Endodermal cell (in vitro differentiated cells): ENCODE measurements around the gene ANO9. TPM values are rescaled to one million over a fixed set of nuclear protein-coding genes. Genes with fewer than 3 reads are reported as not detected.

Experiments used
- DNase-seq: peaks from one replicate; pipeline ENCODE4 v3.0.0-alpha.2; 2017
- H3K27ac ChIP-seq: 2 replicates; pipeline ENCODE4 v1.5.1; 2013; ENCODE audit warnings: mild to moderate bottlenecking, low read depth, low read length, moderate library complexity
- H3K27me3 ChIP-seq: 2 replicates; pipeline ENCODE4 v1.6.1; 2013; ENCODE audit warnings: mild to moderate bottlenecking, low read length, moderate library complexity; ENCODE audit not compliant: insufficient read depth, control insufficient read depth, poor library complexity, severe bottlenecking
- H3K36me3 ChIP-seq: 2 replicates; pipeline ENCODE4 v1.7.0; 2013; ENCODE audit warnings: mild to moderate bottlenecking, low read length, moderate library complexity; ENCODE audit not compliant: control insufficient read depth, insufficient read depth
- H3K4me1 ChIP-seq: one replicate; pipeline ENCODE4 v1.7.0; 2013; ENCODE audit warnings: low read length; ENCODE audit not compliant: control insufficient read depth, insufficient read depth
- H3K4me3 ChIP-seq: 2 replicates; pipeline ENCODE4 v1.5.1; 2013; ENCODE audit warnings: mild to moderate bottlenecking, low read length, moderate library complexity
- H3K9ac ChIP-seq: 2 replicates; pipeline ENCODE4 v1.6.1; 2013; ENCODE audit warnings: mild to moderate bottlenecking, low read length, moderate library complexity; ENCODE audit not compliant: poor library complexity, severe bottlenecking; ENCODE audit errors: extremely low read depth
- H3K9me3 ChIP-seq: 2 replicates; pipeline ENCODE4 v1.6.1; 2013; ENCODE audit warnings: mild to moderate bottlenecking, low read length, moderate library complexity; ENCODE audit not compliant: control insufficient read depth
- H3K27ac Mint-ChIP-seq: 2 replicates; pipeline ENCODE4 v1.8.0; 2020; ENCODE audit warnings: mixed read lengths
- H3K27me3 Mint-ChIP-seq: 2 replicates; pipeline ENCODE4 v1.8.0; 2021; ENCODE audit warnings: mild to moderate bottlenecking, mixed read lengths; ENCODE audit not compliant: insufficient read depth
- H3K36me3 Mint-ChIP-seq: 2 replicates; pipeline ENCODE4 v1.8.0; 2020; ENCODE audit warnings: low read depth, mixed read lengths
- H3K4me1 Mint-ChIP-seq: 2 replicates; pipeline ENCODE4 v1.8.0; 2020; ENCODE audit warnings: mixed read lengths
- H3K4me3 Mint-ChIP-seq: 2 replicates; pipeline ENCODE4 v1.8.0; 2020; ENCODE audit warnings: mild to moderate bottlenecking, moderate library complexity, mixed read lengths
- H3K9me3 Mint-ChIP-seq: 2 replicates; pipeline ENCODE4 v1.8.0; 2020; ENCODE audit warnings: mild to moderate bottlenecking, mixed read lengths
- WGBS, 2 experiments: methylation state at CpG; one replicate each; pipeline versions ENCODE4 v1.1.5 to v1.1.7; 2013; ENCODE audit warnings: missing lambda C conversion rate in 2 of 2, mixed read lengths in 1 of 2; ENCODE audit not compliant: insufficient coverage in 1 of 2, insufficient read length in 1 of 2; 5-methylcytosine and 5-hydroxymethylcytosine counted together
- total RNA-seq, 2 donors: library from RNA; stranded (reverse); fragmentation: NEBNext Ultra II Directional in 1 of 2; extraction: Animal tissue kit (Norgen Biotek cat#: 25700) in 1 of 2; gene quantifications; 2 replicates in 1 of 2; 3 replicates in 1 of 2; pipeline ENCODE4 v1.2.1, GENCODE V29; 2021
- TF ChIP-seq, protein P1 (sequence below): fragments of 200-600 bp; sonication (generic); conservative IDR thresholded peaks from 2 replicates; pipeline ENCODE4 v1.5.0; 2021; ENCODE audit warnings: antibody characterized with exemption, mild to moderate bottlenecking

Gene ANO9
- total RNA-seq, 2 donors from 2014 or later = 16.8 to 17.8 TPM

DNA sequence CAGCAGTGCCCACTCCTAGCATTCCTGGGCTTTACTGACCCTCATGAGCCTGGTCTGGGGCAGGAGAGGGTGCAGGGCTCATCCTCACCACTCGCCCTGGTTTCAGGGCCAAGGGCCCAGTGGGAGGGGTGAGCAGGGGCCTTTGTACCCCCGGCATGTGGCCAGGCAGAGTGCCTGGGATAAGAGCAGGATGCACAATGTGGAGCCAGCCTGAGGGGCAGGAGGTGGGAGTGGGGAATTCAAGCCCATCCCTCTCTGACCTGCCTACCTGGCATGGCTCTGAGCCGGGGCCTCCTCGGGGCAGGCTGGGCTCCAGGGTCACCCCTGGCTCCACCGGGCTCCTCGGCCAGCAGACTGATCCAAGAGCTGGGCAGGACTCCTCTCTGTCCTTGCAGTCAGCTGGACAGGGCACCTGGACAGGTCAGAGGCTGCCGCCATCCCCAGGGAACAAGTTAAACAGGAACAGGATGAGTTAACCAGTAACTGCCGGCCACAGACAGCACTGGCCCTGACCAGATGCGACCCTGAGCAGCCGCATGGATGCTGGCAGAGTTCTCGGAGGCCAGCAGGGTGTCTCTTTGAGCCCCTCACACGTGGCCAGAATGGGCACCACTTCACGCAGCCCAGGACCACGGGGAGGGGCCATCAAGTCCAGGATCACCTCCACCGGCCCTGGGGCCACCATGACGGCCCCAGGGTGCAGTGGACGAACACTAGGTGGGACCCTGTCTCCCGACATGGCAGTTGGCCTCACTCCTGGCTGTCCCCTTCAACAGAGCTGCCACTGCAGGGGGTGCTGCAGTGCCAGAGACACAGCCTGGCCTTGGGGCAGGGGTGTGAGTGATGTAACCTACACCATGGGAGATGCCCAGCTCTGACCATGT lies 32.0 kb downstream of the ANO9 start:
- H3K36me3 Mint-ChIP-seq = no peaks in the 10 kb centered on the region
- Histone ChIP-seq H3K4me3 (no peak overlapping the region), H3K36me3 (no peaks in the 10 kb centered on the region), H3K27me3 (peaks cover 12% of the 10 kb centered on the region), H3K9me3 (no peaks in the 10 kb centered on the region), H3K9ac (no peak overlapping the region), H3K27ac (no peak overlapping the region), H3K4me1 (peaks cover 3% of the 10 kb centered on the region)
- peaks cover 10% of the 10 kb centered on the region for H3K27me3 Mint-ChIP-seq
- TF ChIP-seq, protein P1, sequence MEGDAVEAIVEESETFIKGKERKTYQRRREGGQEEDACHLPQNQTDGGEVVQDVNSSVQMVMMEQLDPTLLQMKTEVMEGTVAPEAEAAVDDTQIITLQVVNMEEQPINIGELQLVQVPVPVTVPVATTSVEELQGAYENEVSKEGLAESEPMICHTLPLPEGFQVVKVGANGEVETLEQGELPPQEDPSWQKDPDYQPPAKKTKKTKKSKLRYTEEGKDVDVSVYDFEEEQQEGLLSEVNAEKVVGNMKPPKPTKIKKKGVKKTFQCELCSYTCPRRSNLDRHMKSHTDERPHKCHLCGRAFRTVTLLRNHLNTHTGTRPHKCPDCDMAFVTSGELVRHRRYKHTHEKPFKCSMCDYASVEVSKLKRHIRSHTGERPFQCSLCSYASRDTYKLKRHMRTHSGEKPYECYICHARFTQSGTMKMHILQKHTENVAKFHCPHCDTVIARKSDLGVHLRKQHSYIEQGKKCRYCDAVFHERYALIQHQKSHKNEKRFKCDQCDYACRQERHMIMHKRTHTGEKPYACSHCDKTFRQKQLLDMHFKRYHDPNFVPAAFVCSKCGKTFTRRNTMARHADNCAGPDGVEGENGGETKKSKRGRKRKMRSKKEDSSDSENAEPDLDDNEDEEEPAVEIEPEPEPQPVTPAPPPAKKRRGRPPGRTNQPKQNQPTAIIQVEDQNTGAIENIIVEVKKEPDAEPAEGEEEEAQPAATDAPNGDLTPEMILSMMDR = no peak
- no peaks in the 10 kb centered on the region for H3K9me3 Mint-ChIP-seq
- peaks cover 2% of the 10 kb centered on the region for H3K4me1 Mint-ChIP-seq
- no peak overlapping the region for H3K4me3 Mint-ChIP-seq
- no peak for DNase-seq
- H3K27ac Mint-ChIP-seq = no peak overlapping the region
- WGBS, 2 experiments = 81 to 83% methylated on average over 14 to 18 of the region's 18 CpGs

DNA sequence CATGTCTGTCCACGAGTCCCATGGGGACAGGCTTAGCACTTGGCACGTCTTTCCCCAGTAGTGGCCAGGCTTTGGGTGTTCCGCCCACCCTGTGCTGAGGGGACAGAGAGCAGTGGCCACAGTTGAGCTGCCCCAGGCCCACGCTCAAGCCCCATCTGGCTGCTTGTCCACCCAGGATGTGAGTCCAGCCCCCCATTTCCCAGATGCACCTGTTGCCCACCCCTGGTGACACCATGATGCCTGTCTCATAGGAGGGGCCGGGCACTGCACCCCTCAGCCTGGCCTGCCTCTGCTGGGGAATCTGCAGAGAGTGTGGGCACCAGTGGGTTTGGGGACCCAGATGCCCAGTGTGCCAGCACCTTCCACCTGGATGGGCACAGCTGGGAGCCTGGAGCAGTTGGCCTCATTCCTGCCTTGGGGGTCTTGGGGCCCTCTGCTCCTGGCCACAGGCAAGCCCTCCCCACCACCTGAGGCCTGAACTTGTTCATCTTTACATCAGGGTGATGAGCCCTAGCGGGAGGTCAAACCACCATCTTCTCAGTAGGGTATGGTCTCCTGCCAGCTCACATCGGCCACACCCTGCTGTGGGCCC lies 32.7 kb downstream of the ANO9 start:
- Mint-ChIP-seq H3K4me3 (no peak overlapping the region), H3K27me3 (peaks cover 4% of the 10 kb centered on the region), H3K36me3 (peaks cover 6% of the 10 kb centered on the region), H3K9me3 (no peaks in the 10 kb centered on the region), H3K4me1 (peaks cover 2% of the 10 kb centered on the region), H3K27ac (no peak overlapping the region)
- Histone ChIP-seq H3K36me3 (no peaks in the 10 kb centered on the region), H3K9ac (no peak overlapping the region), H3K4me1 (peaks cover 3% of the 10 kb centered on the region), H3K27me3 (peaks cover 6% of the 10 kb centered on the region), H3K4me3 (no peak overlapping the region), H3K27ac (no peak overlapping the region), H3K9me3 (no peaks in the 10 kb centered on the region)
- WGBS, 2 experiments = 90 to 94% methylated on average over 5 to 7 of the region's 7 CpGs
- DNase-seq = no peak
- TF ChIP-seq, protein P1 = no peak

DNA sequence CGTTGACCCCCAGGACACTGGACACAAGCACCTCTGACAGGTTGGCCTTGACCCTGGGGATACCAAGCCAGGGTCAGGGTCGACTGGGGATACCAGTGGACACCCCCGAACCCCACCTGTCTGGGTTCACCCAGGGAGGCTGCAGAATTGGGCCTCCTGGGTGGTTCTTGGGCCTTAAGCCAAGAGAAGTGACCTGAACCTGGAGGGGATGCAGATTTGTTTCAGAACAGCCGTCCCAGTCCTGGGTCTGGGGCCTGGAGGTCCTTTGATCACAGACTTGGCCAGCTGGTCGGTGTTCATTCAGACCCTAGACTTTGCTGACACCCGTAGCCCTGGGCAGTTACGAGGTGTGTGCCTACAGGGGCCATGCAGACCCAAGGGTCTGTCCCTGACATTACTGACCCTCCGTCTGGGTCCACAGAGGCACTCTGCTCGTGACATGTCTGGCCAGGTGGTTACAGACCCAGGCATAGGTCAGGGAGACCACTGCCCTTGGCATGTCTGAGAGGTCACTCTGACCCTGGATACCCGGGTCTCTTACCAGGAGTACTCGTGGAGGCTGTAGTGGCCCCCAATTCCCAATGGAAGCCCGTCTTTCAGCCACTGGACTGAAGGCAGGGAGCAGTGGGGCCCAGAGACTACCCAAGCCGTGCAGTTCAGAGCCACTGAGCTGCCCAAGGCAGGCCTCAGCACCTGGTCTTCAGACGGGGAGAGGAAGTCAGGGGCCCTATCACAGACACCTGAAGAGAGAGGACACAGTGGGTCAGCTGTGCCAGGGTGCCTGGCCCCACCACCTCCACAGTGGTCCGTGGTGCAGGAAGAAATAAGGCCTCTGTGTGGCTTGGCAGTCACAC lies 33.4 kb downstream of the ANO9 start:
- DNase-seq = no peak
- TF ChIP-seq, protein P1 = no peak
- H3K27me3 Mint-ChIP-seq = peaks cover 4% of the 10 kb centered on the region
- 90 to 92% methylated on average over 13 to 15 of the region's 15 CpGs for WGBS, 2 experiments
- Histone ChIP-seq H3K4me3 (no peak overlapping the region), H3K27me3 (peaks cover under 1% of the 10 kb centered on the region), H3K4me1 (peaks cover 3% of the 10 kb centered on the region), H3K9me3 (no peaks in the 10 kb centered on the region), H3K27ac (no peak overlapping the region), H3K36me3 (no peaks in the 10 kb centered on the region), H3K9ac (no peak overlapping the region)
- no peak overlapping the region for H3K27ac Mint-ChIP-seq
- no peaks in the 10 kb centered on the region for H3K9me3 Mint-ChIP-seq
- H3K4me1 Mint-ChIP-seq = peaks cover 2% of the 10 kb centered on the region
- H3K4me3 Mint-ChIP-seq = no peak overlapping the region
- H3K36me3 Mint-ChIP-seq = peaks cover 7% of the 10 kb centered on the region
